IMR-90 (cell line): ENCODE measurements around the gene PDE4B. TPM values are rescaled to one million over a fixed set of nuclear protein-coding genes. Genes with fewer than 3 reads are reported as not detected.

Experiments used
- ATAC-seq: fragments of 200-7000 bp; cut with Tn5 transposase; 2 replicates; pipeline ENCODE4 v1.9.1; 2020; ENCODE audit warnings: low read depth, mild to moderate bottlenecking, moderate library complexity
- BruUV-seq: library from RNA; stranded (reverse); fragments of 400-500 nt; replicated peaks from 2 replicates; lab custom pipeline; 2021; lab: Mats Ljungman, UMichigan
- CTCF ChIA-PET: fragments of 300-600 bp; formaldehyde crosslinking; extraction: SDS; loops from one replicate; lab custom pipeline; 2021; ENCODE audit warnings: antibody characterized with exemption; lab: Yijun Ruan, JAX
- POLR2A ChIA-PET: fragments of 300-600 bp; sonication (Branson Sonifier 250); formaldehyde crosslinking; loops from one replicate; lab custom pipeline; 2022; ENCODE audit warnings: antibody characterized with exemption; ENCODE audit not compliant: unreplicated experiment; lab: Charles Lee
- DNase-seq: peaks from one replicate; pipeline ENCODE4 v3.0.0; 2013
- H2AFZ ChIP-seq: replicated peaks from 2 replicates; pipeline ENCODE3; 2013; ENCODE audit warnings: low read length, mild to moderate bottlenecking; ENCODE audit not compliant: poor library complexity
- H2AK5ac ChIP-seq: 2 replicates; pipeline ENCODE4 v1.6.1; 2013; ENCODE audit warnings: low read depth, low read length, inconsistent platforms
- H2AK9ac ChIP-seq: replicated peaks from 2 replicates; pipeline ENCODE3; 2013; ENCODE audit warnings: mild to moderate bottlenecking, low read depth, low read length, moderate library complexity; ENCODE audit not compliant: poor library complexity
- H2BK120ac ChIP-seq: 2 replicates; pipeline ENCODE4 v1.6.1; 2013; ENCODE audit warnings: low read depth, low read length, inconsistent platforms
- H2BK15ac ChIP-seq: 3 replicates; pipeline ENCODE4 v1.6.1; 2013; ENCODE audit warnings: low read depth, low read length, inconsistent platforms
- H2BK20ac ChIP-seq: 2 replicates; pipeline ENCODE4 v1.6.1; 2013; ENCODE audit warnings: low read depth, mild to moderate bottlenecking, inconsistent platforms, low read length, moderate library complexity
- H2BK5ac ChIP-seq: 2 replicates; pipeline ENCODE4 v1.6.1; 2013; ENCODE audit warnings: mild to moderate bottlenecking, low read depth, low read length, inconsistent platforms; ENCODE audit not compliant: poor library complexity, severe bottlenecking
- H3K14ac ChIP-seq: replicated peaks from 2 replicates; pipeline ENCODE4 v1.6.1; 2013; ENCODE audit warnings: low read depth, low read length, inconsistent platforms
- H3K18ac ChIP-seq: 2 replicates; pipeline ENCODE4 v1.6.1; 2013; ENCODE audit warnings: low read depth, low read length, control low read depth
- H3K23ac ChIP-seq: 2 replicates; pipeline ENCODE4 v1.6.1; 2013; ENCODE audit warnings: low read depth, low read length, inconsistent platforms
- H3K27ac ChIP-seq: 2 replicates; pipeline ENCODE4 v1.5.1; 2013; ENCODE audit warnings: mild to moderate bottlenecking, control low read depth, low read length; ENCODE audit not compliant: insufficient read depth
- H3K27me3 ChIP-seq: 2 replicates; pipeline ENCODE4 v1.6.1; 2013; ENCODE audit warnings: low read length; ENCODE audit not compliant: control insufficient read depth, insufficient read depth
- H3K36me3 ChIP-seq: 2 replicates; pipeline ENCODE4 v1.6.1; 2013; ENCODE audit warnings: low read length, mixed read lengths; ENCODE audit not compliant: control insufficient read depth, insufficient read depth
- H3K4ac ChIP-seq: 2 replicates; pipeline ENCODE4 v1.6.1; 2013; ENCODE audit warnings: low read depth, low read length, inconsistent platforms
- H3K4me1 ChIP-seq: 2 replicates; pipeline ENCODE4 v1.6.1; 2013; ENCODE audit warnings: low read length, mixed read lengths; ENCODE audit not compliant: control insufficient read depth, insufficient read depth
- H3K4me2 ChIP-seq: 2 replicates; pipeline ENCODE4 v1.6.1; 2013; ENCODE audit warnings: low read depth, mild to moderate bottlenecking, control low read depth, low read length, moderate library complexity
- H3K4me3 ChIP-seq: 2 replicates; pipeline ENCODE4 v1.5.1; 2013; ENCODE audit warnings: low read depth, mild to moderate bottlenecking, control low read depth, low read length, moderate library complexity; ENCODE audit not compliant: insufficient read depth
- H3K56ac ChIP-seq: 2 replicates; pipeline ENCODE4 v1.6.1; 2013; ENCODE audit warnings: low read length, inconsistent platforms; ENCODE audit not compliant: insufficient read depth; ENCODE audit errors: extremely low read depth
- H3K79me1 ChIP-seq, 2 experiments: 2 replicates each; pipeline ENCODE4 v1.6.1; 2013; ENCODE audit warnings: low read length in 2 of 2, inconsistent platforms in 1 of 2, low read depth in 1 of 2
- H3K9ac ChIP-seq: 2 replicates; pipeline ENCODE4 v1.6.1; 2013; ENCODE audit warnings: low read depth, low read length, control low read depth
- H3K9me1 ChIP-seq: 2 replicates; pipeline ENCODE4 v1.6.1; 2013; ENCODE audit warnings: low read length, inconsistent platforms; ENCODE audit not compliant: insufficient read depth
- H3K9me3 ChIP-seq: 2 replicates; pipeline ENCODE4 v1.6.1; 2013; ENCODE audit warnings: low read length; ENCODE audit not compliant: control insufficient read depth, insufficient read depth
- H4K20me1 ChIP-seq: 2 replicates; pipeline ENCODE4 v1.6.1; 2013; ENCODE audit warnings: low read length, inconsistent platforms; ENCODE audit not compliant: insufficient read depth
- H4K5ac ChIP-seq: 2 replicates; pipeline ENCODE4 v1.6.1; 2013; ENCODE audit warnings: mild to moderate bottlenecking, low read depth, low read length, control low read depth
- H4K8ac ChIP-seq, 2 experiments: 2 replicates each; pipeline ENCODE4 v1.6.1; 2013; ENCODE audit warnings: low read depth in 2 of 2, low read length in 2 of 2, control low read depth in 1 of 2, inconsistent platforms in 1 of 2
- H4K91ac ChIP-seq: 2 replicates; pipeline ENCODE4 v1.6.1; 2013; ENCODE audit warnings: low read depth, low read length, inconsistent platforms; ENCODE audit not compliant: insufficient read depth
- BHLHE40 ChIP-seq: fragments of 150-350 bp; IDR thresholded peaks from 2 replicates; pipeline ENCODE4 v1.6.1; 2016; ENCODE audit warnings: mild to moderate bottlenecking, low read depth, low read length
- CEBPB ChIP-seq: IDR thresholded peaks from 2 replicates; pipeline ENCODE4 v1.6.1; 2012; ENCODE audit warnings: low read depth, low read length, improper control_type of control experiment
- CHD1 ChIP-seq: IDR thresholded peaks from 2 replicates; pipeline ENCODE4 v1.6.1; 2012; ENCODE audit warnings: low read depth, low read length, improper control_type of control experiment
- CTCF ChIP-seq: conservative IDR thresholded peaks from 2 replicates; pipeline ENCODE4 v1.5.1; 2012; ENCODE audit warnings: mild to moderate bottlenecking, low read depth, low read length, improper control_type of control experiment
- ELK1 ChIP-seq: fragments of 150-350 bp; IDR thresholded peaks from 2 replicates; pipeline ENCODE4 v1.6.1; 2016; ENCODE audit warnings: low read depth, mild to moderate bottlenecking, low read length, moderate library complexity, borderline replicate concordance
- FOS ChIP-seq: fragments of 150-350 bp; IDR thresholded peaks from 2 replicates; pipeline ENCODE4 v1.6.1; 2016; ENCODE audit warnings: low read depth, low read length
- MAFK ChIP-seq: IDR thresholded peaks from 2 replicates; pipeline ENCODE4 v1.6.1; 2012; ENCODE audit warnings: low read depth, low read length, improper control_type of control experiment
- MAZ ChIP-seq: IDR thresholded peaks from 2 replicates; pipeline ENCODE4 v1.6.1; 2012; ENCODE audit warnings: low read depth, mild to moderate bottlenecking, low read length, improper control_type of control experiment, moderate library complexity, borderline replicate concordance
- MXI1 ChIP-seq: IDR thresholded peaks from 2 replicates; pipeline ENCODE4 v1.6.1; 2012; ENCODE audit warnings: low read depth, mild to moderate bottlenecking, low read length, moderate library complexity, borderline replicate concordance
- NFE2L2 ChIP-seq: fragments of 150-350 bp; IDR thresholded peaks from 2 replicates; pipeline ENCODE4 v1.6.1; 2016; ENCODE audit warnings: low read depth, mild to moderate bottlenecking, low read length
- POLR2A ChIP-seq: IDR thresholded peaks from 2 replicates; pipeline ENCODE4 v1.6.1; 2012; ENCODE audit warnings: mild to moderate bottlenecking, low read depth, low read length
- RAD21 ChIP-seq: IDR thresholded peaks from 2 replicates; pipeline ENCODE4 v1.6.1; 2012; ENCODE audit warnings: low read length, improper control_type of control experiment
- RCOR1 ChIP-seq: IDR thresholded peaks from 2 replicates; pipeline ENCODE4 v1.6.1; 2012; ENCODE audit warnings: mild to moderate bottlenecking, low read length, improper control_type of control experiment; ENCODE audit not compliant: insufficient replicate concordance
- RFX5 ChIP-seq: IDR thresholded peaks from 2 replicates; pipeline ENCODE4 v1.8.0; 2012; ENCODE audit warnings: low read depth, mild to moderate bottlenecking, low read length, moderate library complexity
- SMC3 ChIP-seq: fragments of 150-350 bp; IDR thresholded peaks from 2 replicates; pipeline ENCODE4 v1.6.1; 2016; ENCODE audit warnings: low read depth, mild to moderate bottlenecking, antibody characterized with exemption, low read length, moderate library complexity
- USF2 ChIP-seq: fragments of 150-350 bp; IDR thresholded peaks from 2 replicates; pipeline ENCODE4 v1.6.1; 2017; ENCODE audit warnings: mild to moderate bottlenecking, antibody characterized with exemption, low read length, low read depth
- WGBS, 2 experiments: methylation state at CpG; one replicate each; pipeline versions ENCODE4 v1.1.5 to v1.1.7; 2013; ENCODE audit warnings: missing lambda C conversion rate in 2 of 2; ENCODE audit not compliant: insufficient read length in 1 of 2; ENCODE audit errors: extremely low coverage in 2 of 2; 5-methylcytosine and 5-hydroxymethylcytosine counted together
- dilution Hi-C: fragments of 300-500 bp; cut with HindIII; formaldehyde crosslinking; loops from one replicate; pipeline ENCODE4 v1.14.3; 2018; ENCODE audit warnings: low sequenced_read_pairs; ENCODE audit not compliant: unreplicated experiment
- in situ Hi-C: fragments of 300-500 bp; cut with MboI; formaldehyde crosslinking; loops from 3 replicates; pipeline ENCODE4 v1.14.3; 2019; ENCODE audit warnings: low sequenced_read_pairs, inconsistent platforms, mixed read lengths
- intact Hi-C: fragments of 100-400 bp; cut with micrococcal nuclease; formaldehyde crosslinking; loops from 2 replicates; pipeline ENCODE4 v1.10.0; 2022
- polyA plus RNA-seq, 3 experiments: library from polyadenylated mRNA; depleted of rRNA; stranded (reverse); fragments of >200 nt; gene quantifications; 2 replicates each; pipeline ENCODE4 v1.2.3, GENCODE V29; 2012; ENCODE audit warnings: low replicate concordance in 1 of 3
- total RNA-seq: library from RNA; depleted of rRNA; stranded (reverse); fragments of >200 nt; gene quantifications from 2 replicates; pipeline ENCODE4 v1.2.3, GENCODE V29; 2012

PDE4B gene
- total and polyA plus RNA-seq, 2 of the 4 experiments (the other 2 are of a cell fraction), result 5.8 to 21.3 TPM

- no peak overlapping the region for H2AFZ ChIP-seq
- intact Hi-C loops (loop anchor here (10.0 kb wide), 1 partner anchor 475 kb away; no protein-coding TSS in a partner anchor), in situ Hi-C loops (loop anchor here (25.0 kb wide), 1 partner anchor 487 kb away; no protein-coding TSS in a partner anchor), dilution Hi-C loops (loop anchor here (10.0 kb wide), 1 partner anchor 195 kb away; no protein-coding TSS in a partner anchor)
- no peaks in the 10 kb centered on the region for H3K9me3 ChIP-seq
- no peak overlapping the region for H2BK5ac ChIP-seq
- H3K9ac ChIP-seq, result no peak overlapping the region
- no peak overlapping the region for H2BK120ac ChIP-seq
- ChIA-PET CTCF (interaction anchor here (1.2 to 2.8 kb wide), 4 partner anchors 7 to 253 kb away, joined by 3 to 11 read pairs (median 6); no protein-coding TSS in a partner anchor), POLR2A (interaction anchor here (0.6 kb wide), 1 partner anchor 1325 kb away, joined by 3 read pairs; no protein-coding TSS in a partner anchor)
- no peak overlapping the region for H2BK20ac ChIP-seq
- no peak overlapping the region for H3K27ac ChIP-seq
- no peak overlapping the region for H2AK9ac ChIP-seq
- H3K14ac ChIP-seq, result no peak overlapping the region
- DNase-seq (no peak), ATAC-seq (no peak)
- BruUV-seq, result no TSS peak
- no peak overlapping the region for H2BK15ac ChIP-seq
- no peak overlapping the region for H4K8ac ChIP-seq
- no peak overlapping the region for H3K18ac ChIP-seq
- no peak overlapping the region for H3K4me3 ChIP-seq
- no peak overlapping the region for H4K91ac ChIP-seq
- H3K4ac ChIP-seq, result no peak overlapping the region
- WGBS, 2 experiments, result no CpG with 5 or more reads among the region's 3 CpGs
- no peaks in the 10 kb centered on the region for H3K36me3 ChIP-seq
- H4K5ac ChIP-seq, result no peak overlapping the region
- H3K23ac ChIP-seq, result no peak overlapping the region
- no peaks in the 10 kb centered on the region; the same call in 1 of the 2 replicates for H3K4me1 ChIP-seq
- TF ChIP-seq RFX5 (no peak), ELK1 (no peak), POLR2A (no peak), MAZ (no peak), USF2 (no peak), NFE2L2 (no peak), RAD21 (no peak), CEBPB (no peak), CTCF (no peak), MXI1 (no peak), CHD1 (no peak), BHLHE40 (no peak), MAFK (no peak), SMC3 (no peak), RCOR1 (no peak), FOS (no peak)
- no peaks in the 10 kb centered on the region for H3K79me1 ChIP-seq
- no peaks in the 10 kb centered on the region for H4K20me1 ChIP-seq
- H3K9me1 ChIP-seq, result no peaks in the 10 kb centered on the region
- no peak overlapping the region for H3K56ac ChIP-seq
- no peak overlapping the region for H2AK5ac ChIP-seq
- no peaks in the 10 kb centered on the region for H3K27me3 ChIP-seq
- no peak overlapping the region for H3K4me2 ChIP-seq
Observed at GRCh38 chr1:66250075-66250474, 457.4 kb downstream of the PDE4B start.
